Cardiac septum (tissue), 1 donor: ENCODE data around the gene SPAG7. TPM values are rescaled to one million over a fixed set of nuclear protein-coding genes. Genes with fewer than 3 reads are reported as not detected.
"Not testable (repeated sequence)": the region's sequence is repeated elsewhere in the genome, so short reads cannot be mapped to it uniquely, and the experiment has no call there.

Experiments used
- DNase-seq: peaks from one replicate; pipeline ENCODE4 v3.0.0-alpha.2; 2020; ENCODE audit warnings: low spot score
- intact Hi-C: fragments of 100-400 bp; cut with DNase I; formaldehyde crosslinking; loops from one replicate; pipeline ENCODE4 v1.14.0; 2022
- total RNA-seq: library from RNA; stranded (reverse); fragmentation: NEBNext Ultra II Directional; extraction: Animal tissue kit (Norgen Biotek cat#: 25700); gene quantifications from one replicate; pipeline ENCODE4 v1.2.1, GENCODE V29; 2021
- donor health status: DM: no; HTN: no; CAD: no.

The SPAG7 gene
- total RNA-seq, 1 donor from 2014 or later: 104 TPM

DNA sequence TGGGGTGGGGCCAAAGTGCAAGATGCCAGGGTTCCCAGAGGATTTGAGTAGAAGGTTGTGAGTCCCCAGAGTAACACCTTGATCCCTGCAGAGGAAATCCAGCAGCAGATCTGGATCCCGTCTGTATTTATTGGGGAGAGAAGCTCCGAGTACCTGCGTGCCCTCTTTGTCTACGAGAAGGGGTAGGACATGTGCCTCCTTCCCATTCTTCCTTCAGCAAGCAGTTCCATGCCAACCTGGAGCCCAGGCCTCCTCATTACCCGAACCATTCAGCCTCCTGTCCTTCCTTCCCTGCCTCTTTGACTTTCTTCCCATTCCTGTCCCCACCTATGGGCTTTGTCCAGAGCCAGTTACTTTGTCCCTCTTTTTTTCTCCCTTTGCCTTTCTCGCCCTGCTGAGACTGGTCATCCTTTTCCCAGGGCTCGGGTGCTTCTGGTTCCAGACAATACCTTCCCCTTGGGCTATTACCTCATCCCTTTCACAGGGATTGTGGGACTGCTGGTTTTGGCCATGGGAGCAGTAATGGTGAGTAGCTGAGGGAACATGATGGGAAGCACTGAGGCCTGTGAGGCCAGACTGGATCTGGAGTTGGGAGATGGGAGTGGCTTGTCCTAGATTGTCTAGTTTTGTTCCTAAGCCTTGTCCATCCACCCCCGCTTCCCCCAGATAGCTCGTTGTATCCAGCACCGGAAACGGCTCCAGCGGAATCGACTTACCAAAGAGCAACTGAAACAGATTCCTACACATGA lies 24.7 kb downstream of the SPAG7 start:
- intact Hi-C loops: loop anchor here (5.0 kb wide), 1 partner anchor 36 kb away; no protein-coding TSS in a partner anchor
- no peak for DNase-seq

DNA sequence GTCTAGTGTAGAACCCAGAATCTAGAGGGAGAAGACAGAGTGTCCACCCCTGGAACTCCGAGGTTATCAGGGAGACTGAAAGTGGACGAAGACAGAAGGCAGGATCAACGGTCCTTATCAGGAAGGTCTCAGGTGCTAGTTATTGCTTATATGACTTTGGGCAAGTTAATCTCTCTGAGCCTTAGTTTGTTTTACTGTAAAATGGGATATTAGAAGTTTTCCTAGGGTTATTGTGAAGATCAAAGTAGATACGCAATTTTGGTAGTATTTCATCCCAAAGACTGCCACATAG lies 26.4 kb downstream of the SPAG7 start:
- no peak for DNase-seq
- intact Hi-C loops: loop anchor here (2.0 to 5.0 kb wide), 2 partner anchors 34 to 56 kb away; partner anchors contain the start of genes INCA1 and KIF1C

DNA sequence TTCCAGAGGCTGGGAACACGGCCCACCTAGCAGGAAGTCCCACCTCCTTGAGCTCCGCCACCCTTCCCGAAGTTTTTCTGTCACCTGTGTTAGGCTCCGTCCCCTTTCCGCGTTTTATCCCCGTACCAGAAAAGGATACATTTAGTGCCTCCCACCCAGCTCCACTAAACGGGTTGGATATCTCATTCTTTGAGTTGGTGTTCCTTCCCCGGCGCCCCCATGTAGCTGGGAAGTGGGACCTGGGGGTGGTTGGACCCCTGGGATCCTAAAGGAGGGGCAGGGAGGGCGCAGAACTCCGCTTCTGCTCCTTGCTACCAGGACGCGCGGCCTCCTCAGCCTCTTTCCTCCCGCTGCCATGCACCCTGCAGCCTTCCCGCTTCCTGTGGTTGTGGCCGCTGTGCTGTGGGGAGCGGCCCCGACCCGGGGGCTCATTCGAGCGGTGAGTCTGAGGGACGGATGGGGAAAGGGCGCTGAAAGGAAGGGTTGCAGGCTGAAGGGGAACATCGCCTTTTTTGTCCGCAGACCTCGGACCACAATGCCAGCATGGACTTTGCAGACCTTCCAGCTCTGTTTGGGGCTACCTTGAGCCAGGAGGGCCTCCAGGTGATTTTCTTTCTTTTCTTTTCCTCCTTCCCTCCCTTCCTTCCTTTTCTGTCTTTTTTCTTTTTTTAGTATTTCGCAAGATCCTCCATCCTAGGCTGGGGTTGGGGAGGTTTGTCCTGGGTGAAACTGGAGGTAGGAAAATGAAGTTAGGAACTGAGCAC lies 26.9 kb downstream of the SPAG7 start:
- intact Hi-C loops: loop anchor here (1.0 to 5.0 kb wide), 4 partner anchors 8 to 56 kb away; partner anchors contain the start of genes INCA1, KIF1C, PFN1 and SPAG7
- DNase-seq: peak; percentile 85

DNA sequence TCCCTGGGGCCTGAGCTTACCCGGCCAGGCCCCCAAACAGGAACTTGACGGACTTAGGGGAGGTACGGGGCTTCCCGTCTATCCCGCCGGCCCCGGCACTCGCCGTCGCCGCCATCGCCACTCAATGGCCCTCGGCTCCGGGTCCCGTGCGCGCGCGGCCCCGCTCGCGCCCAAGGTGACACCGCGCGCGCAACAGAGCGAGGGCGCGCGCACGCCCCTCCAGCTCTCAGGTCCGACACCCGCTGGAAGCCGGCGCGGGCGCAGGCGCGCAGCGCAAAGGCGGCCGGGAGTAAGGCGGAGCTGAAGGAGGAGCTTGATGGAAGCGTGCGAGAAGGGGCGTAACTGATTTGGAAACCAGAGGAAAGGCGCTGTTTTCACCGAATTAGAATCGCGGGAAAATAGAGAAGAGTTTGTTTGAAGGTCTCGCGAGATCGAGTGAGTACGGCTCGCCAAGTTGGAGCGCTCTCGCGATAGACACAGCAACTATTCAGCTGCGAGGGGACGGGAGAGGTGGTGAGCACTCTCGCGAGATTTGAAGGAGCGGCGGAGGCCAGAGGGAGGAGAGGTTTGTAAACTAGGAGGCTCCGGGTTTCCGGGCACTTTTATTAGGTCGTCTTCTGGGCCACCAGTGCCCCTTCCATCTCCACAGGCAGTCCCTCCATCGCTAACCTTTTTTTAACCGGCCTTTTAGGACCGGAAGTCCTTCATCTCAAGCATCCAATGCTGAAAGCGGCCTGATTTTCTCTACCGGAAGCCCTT lies 27.6 kb downstream of the SPAG7 start, which contains the start of the genes RNF167 and SLC25A11:
TSS of gene RNF167 (plus strand) at position 473 of the 759 bp plus-strand sequence. CDS start 642 bp downstream, outside the sequence.
TSS of gene SLC25A11 (minus strand) at position 251 of the 759 bp plus-strand sequence. CDS start at position 115, 136 bp downstream.
- intact Hi-C loops: loop anchor here (1.0 to 5.0 kb wide), 4 partner anchors 8 to 57 kb away; partner anchors contain the start of genes INCA1, KIF1C, PFN1 and SPAG7
- peak; percentile 97 for DNase-seq

DNA sequence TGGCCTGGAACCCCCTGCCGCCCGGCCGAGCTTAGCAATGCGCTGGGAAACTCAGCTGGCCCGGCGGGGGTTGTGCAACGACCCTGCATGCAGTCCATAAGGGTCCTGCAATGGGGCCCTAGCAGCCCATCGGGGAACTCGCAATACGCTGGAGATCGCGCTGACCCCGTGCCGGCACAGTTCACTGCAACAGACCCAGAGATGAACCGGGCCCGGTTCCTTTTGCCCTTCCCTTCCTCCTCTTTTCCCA lies 28.1 kb downstream of the SPAG7 start:
- intact Hi-C loops: no loop called here
- DNase-seq: no peak

DNA sequence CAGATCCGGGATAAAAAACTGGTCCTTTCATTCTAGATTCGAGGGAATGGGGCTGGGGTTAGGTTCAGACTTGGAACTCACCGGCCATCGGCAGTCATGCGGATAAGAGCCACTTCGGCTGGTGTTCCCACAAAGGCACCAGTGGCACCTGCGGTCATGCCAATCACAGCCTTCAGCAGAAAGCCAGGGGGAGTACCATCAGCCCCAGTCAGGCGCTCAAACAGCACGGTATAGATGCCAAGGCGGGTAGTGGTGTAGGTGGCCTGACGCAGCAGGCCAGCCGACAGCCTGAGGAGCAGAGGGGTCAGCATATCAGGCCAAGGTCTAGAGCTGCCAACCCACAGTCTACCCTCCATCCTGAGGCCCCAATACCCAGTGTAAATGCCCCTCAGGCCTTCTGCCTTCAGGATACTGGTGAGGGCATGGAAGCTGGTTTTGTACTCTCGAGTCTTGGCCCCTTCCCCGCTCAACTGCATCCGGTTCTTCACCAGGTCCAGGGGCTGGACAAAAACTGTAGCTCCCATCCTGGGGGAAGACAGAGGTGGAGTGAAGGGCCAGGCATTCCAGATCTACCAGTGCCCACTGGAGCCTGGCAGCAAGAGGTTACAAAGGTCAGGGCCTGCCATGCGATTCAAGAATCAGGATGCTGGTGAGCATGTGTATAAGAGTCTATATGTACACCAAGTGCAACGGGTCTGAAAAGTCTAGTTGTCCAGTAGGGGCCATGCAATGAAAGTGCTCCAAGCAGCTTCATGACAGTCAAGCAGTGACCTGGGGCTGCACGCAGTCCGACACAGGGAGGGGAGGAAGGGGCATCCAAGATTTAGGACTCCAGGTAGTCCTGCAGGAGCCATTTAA lies 28.7 kb downstream of the SPAG7 start:
- no peak for DNase-seq
- intact Hi-C loops: no loop called here

DNA sequence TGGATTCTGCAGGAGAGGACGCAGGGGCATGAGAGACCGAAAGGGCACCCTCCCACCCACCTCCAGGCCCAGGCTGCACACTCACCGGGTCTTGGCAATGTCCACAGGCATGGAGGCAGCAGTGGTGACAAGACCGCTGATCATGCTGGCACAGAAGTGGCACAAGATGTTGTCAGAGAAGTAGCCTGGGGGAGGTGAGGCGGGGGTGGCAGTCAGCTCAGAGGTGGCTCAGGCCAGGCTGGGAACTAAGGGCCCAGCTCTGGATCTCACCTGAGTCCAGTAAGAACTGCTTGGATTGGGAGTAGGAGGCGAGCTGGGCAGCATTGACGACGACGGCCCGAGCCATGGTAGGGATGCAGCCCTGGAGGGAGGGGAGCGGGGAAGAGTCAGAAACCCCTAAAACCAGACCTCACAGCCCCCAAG lies 29.5 kb downstream of the SPAG7 start:
- DNase-seq: no peak
- intact Hi-C loops: no loop called here

DNA sequence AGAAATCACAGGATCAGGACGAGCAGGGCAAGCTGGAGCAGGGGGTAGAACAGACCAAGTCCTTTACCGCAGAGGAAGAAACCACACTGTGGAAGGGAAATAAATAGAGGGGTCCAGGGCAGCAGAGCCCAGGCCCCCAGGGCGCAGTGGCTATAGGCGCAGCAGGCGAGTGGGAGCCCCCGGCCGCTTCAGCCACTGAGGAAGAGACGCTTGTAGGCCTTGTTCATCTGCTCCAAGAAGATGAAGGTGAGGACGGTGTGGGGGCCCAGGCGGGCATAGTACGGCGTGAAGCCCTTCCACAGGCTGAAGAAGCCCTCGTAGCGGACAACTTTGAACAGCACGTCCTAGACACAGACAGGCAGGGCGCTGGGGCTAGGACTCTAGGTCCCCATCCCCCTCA lies 30.1 kb downstream of the SPAG7 start:
- intact Hi-C loops: no loop called here
- DNase-seq: no peak

DNA sequence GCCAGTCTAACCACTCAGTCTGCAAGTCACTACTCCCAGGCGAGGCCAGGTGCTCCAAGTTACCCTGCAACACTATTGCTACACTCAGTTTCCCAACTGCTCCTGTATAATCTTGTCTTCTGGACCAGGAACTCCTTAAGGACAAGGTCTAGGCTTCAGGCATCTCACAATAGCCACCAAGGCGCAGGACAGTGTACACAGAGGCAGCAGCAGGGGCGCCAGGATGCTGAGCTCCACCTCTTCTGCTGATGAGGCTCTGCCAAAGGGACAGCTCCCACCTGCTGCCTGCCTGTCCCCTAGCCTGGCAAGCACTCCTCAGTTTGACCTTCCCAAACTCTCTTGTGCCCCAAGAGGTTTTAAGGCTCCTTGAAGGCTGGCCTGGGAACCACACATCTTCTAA lies 31.2 kb downstream of the SPAG7 start:
- intact Hi-C loops: no loop called here

DNA sequence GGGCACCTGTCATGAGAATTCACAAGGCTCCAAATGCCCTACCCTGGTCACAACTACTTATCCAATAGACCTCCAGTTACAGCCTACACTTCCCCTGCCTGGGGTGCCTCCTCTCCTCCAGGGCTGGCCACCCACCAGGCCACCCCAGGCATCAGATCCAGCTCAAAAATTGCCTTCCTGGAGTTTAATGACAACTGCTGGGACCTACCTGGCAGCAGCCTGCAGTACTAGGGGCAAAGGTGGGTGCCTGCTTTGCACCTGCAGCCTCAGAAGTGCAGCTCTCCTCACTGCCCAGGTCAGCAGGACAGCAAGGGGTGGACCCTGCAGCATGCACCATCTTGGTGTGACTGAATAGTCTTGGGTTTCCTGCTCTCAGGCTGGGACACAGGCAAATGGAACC lies 32.0 kb downstream of the SPAG7 start:
- intact Hi-C loops: no loop called here
- DNase-seq: no peak

More for the DNA sequence above, 31.2 kb downstream of the SPAG7 start:
- no peak for DNase-seq

DNA sequence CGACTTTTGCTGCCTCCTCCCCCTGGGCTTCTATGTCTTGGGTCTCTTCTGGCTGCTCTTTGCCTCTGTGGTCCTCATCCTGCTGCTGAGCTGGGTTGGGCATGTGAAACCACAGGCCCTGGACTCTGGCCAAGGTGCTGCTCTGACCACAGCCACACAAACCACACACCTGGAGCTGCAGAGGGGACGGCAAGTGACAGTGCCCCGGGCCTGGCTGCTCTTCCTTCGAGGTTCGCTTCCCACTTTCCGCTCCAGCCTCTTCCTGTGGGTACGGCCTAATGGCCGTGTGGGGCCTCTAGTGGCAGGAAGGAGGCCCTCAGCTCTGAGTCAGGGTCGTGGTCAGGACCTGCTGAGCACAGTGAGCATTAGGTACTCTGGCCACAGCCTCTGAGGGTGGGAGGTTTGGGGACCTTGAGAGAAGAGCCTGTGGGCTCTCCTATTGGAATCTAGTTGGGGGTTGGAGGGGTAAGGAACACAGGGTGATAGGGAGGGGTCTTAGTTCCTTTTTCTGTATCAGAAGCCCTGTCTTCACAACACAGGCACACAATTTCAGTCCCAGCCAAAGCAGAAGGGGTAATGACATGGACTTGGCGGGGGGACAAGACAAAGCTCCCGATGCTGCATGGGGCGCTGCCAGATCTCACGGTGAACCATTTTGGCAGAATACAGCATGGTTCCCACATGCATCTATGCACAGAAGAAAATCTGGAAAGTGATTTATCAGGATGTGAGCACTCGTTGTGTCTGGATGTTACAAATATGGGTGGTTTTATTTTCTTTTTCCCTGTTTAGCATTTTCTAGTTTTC lies 33.2 kb downstream of the SPAG7 start:
- intact Hi-C loops: no loop called here
- no peak for DNase-seq

DNA sequence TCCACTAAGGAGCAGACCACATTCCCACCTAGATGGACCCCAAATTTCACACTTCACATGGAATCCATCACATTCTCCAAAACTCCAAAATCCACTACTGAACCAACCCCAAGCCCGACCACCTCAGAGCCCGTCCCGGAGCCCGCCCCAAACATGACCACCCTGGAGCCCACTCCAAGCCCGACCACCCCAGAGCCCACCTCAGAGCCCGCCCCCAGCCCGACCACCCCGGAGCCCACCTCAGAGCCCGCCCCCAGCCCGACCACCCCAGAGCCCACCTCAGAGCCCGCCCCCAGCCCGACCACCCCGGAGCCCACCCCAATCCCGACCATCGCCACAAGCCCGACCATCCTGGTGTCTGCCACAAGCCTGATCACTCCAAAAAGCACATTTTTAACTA lies 34.0 kb downstream of the SPAG7 start:
- intact Hi-C loops: no loop called here
- no peak for DNase-seq

DNA sequence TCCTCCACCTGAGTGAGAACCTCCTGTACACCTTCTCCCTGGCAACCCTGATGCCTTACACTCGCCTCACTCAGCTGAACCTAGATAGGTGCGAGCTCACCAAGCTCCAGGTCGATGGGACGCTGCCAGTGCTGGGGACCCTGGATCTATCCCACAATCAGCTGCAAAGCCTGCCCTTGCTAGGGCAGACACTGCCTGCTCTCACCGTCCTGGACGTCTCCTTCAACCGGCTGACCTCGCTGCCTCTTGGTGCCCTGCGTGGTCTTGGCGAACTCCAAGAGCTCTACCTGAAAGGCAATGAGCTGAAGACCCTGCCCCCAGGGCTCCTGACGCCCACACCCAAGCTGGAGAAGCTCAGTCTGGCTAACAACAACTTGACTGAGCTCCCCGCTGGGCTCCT lies 34.9 kb downstream of the SPAG7 start:
- DNase-seq: no peak
- intact Hi-C loops: no loop called here

DNA sequence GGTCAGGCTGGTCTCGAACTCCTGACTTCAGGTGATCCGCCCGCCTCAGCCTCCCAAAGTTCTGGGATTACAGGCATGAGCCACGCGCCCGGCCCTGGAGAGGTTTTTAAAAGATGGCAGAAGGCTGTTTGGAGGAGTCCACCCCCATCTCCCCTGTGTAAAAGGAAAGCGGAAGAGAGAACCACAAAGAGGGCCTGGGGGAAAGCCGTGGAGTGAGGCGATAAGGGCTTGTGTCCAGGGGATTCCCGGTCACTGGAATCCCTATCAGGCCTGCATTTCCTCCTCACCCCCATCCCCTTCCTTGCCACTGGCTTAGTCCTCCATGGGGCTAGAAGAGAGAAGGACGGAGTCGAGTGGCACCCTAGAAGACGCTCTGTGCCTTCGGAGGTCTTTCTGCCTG lies 35.7 kb downstream of the SPAG7 start, which contains the start of gene GP1BA:
TSS of gene GP1BA (plus strand) at position 315 of the 400 bp plus-strand sequence. CDS start 328 bp downstream, outside the sequence.
- intact Hi-C loops: no loop called here
- no peak for DNase-seq

DNA sequence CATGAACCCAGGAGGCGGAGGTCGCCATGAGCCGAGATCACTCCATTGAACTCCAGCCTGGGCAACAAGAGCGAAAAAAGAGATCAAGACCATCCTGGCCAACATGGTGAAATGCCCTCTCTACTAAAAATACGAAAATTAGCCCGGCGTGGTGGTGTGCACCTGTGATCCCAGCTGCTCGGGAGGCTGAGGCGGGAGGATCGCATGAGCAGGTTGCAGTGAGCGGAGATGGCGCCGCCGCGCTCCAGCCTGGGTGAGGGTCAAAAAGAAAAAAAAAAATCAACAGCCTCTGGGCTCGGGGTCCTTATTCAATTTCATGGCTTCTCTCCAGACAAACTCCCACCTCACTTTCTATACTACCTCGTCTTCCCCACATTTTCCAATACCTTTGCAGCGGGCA lies 38.7 kb downstream of the SPAG7 start:
- DNase-seq: no peak
- intact Hi-C loops: no loop called here

DNA sequence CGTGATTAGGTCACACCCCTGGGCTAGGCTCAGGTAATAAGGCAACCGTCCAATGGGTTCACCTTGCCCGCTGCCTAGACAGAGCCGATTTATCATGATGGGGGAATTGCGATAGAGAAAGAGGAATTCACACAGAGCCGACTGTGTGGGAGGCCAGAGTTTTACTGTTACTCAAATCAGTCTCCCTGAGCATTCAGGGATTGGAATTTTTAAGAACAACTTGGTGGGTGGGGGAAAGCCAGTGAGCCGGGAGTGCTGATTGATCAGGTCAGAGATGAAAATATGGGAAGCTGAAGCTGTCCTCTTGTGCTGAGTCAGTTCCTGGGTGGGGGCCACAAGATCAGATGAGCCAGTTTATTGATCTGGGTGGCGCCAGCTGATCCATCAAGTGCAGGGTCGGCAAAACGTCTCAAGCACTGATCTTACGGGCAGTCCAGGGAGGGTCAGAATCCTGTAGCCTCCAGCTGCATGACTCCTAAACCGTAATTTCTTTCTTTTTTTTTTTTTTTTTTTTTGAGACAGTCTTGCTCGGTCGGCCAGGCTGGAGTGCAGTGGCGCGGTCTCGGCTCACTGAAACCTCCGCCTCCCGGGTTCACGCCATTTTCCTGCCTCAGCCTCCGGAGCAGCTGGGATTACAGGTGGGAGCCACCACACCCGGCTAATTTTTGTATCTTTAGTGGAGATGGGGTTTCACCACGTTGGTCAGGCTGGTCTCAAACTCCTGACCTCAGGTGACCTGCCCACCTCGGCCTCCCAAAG lies 40.9 kb downstream of the SPAG7 start:
- intact Hi-C loops, DNase-seq: not testable (repeated sequence)

DNA sequence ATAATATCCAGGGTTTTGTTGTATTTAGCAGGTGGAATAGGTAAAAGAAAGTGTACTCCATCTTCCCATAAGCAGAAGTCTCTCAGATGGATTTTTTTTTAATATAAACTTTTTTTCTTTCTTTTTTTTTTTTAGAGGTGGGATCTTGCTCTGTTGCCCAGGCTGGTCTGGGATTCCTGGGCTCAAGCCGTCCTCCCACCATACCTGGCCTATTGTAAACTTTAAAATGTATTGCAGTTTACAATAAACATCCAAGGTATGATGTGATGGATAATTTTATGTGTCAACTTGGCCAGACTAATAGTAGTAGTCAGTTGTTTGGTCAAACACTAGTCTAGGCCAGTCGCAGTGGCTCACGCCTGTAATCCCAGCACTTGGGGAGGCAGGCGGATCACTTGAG lies 46.3 kb downstream of the SPAG7 start:
- no peak for DNase-seq
- intact Hi-C loops: no loop called here
